NCI-H69 (cell line): Measurements from ENCODE around the gene FUNDC1.
A peak's percentile ranks its signal among the peaks of the same experiment; 100 is the strongest.
"Not testable (repeated sequence)": the region's sequence is repeated elsewhere in the genome, so short reads cannot be mapped to it uniquely, and the experiment has no call there.

Source experiments
- DNase-seq: peaks from one replicate; lab custom pipeline; 2025; lab: John Stamatoyannopoulos, UW

Gene FUNDC1

DNA sequence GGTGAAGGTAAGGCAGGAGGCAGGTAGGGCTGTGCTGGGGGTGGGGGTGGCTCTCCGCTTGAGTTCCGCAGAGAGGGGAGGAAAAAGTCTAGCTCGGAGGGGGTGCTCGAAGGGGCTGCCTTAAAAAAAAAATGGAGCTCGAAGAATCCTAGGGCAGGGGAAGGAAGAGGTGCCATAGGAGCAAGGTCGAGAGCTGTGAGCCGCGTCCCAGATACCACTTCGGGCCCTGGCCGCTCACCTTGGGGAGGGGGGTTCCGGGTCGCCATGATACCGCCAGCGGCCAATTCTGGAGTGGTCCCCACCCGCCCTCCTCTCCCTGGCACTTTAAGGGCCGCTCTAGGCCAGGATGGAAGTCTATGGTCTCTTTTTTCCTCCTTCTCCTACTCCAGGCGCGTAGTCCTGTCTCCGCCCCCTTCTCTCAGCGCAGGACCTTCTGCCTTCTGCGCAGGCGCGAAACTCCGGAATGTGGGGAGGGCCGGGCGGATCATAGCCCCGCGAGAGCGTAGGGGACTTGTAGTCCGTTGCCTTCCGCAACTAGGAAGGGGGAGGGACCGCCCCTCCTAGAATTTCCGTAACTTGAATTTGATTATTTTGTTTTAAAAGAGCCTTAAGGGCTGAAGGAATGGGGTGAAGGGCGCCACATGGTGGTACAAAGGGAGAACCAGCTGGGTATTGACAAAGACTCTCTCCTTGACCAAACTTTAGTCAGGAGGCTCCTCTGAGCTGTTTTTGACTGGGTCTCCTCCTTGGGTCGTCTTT, at the start of gene FUNDC1:
TSS of gene FUNDC1 (minus strand) at position 293 of the 759 bp plus-strand sequence. CDS start at position 266, 27 bp downstream.
- peak; percentile 96 for DNase-seq

DNA sequence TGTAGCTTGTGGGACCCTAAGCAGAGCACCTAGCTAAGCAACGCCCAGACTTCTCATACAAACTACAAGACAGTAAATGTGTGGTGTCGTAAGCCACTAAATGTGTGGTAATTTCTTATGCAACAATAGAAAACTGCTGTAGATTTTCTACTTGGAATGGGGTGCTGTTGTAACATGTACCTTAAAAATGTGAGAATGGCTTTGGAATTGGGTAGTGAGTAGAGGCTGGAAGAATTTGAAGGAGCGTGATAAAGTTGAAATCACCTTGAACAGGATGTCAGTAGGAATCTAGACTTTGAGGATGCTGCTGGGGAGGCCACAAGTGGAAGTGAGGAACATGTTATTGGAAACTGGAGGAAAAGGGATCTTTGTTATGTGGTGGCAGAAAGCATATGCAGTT, 43.2 kb upstream of the FUNDC1 start:
- DNase-seq = no peak

DNA sequence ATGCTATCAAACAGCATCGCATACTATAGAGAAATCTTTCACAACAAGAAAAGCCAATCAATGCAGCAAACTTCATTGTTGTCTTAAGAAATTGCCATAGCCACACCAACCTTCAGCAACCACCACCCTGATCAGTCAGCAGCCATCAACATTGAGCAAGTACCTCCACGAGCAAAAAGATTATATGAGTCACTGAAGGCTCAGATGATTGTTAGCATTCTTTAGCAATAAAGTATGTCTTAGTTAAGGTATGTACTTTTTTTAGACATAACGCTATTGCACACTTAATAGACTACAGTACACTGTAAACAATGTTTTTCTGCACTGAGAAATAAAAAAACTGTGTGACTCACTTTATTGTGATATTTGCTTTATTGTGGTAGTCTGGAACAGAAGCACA, 37.8 kb upstream of the FUNDC1 start:
- no peak for DNase-seq

GRCh38 chrX:44572340-44572938, 29.8 kb upstream of the FUNDC1 start:
- no peak for DNase-seq

DNA sequence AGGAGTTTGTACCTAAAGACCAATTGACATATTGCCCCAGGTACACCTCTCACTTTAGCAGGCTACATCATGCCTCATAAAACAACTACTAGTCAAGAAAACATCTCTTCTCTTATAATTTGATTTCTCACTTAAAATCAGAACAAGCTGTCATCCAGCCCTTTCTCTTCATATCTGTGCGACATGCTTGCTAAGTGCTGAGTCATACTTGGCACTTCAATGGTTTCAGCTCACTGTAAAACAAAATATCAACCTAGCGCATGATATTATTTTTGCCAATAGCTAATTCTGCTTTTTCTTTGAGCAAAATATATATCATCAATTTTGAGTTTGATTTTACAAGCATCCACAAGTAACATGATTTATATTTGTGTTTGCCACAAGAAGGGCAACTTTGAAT, 27.9 kb upstream of the FUNDC1 start:
- peak; percentile 2 for DNase-seq

DNA sequence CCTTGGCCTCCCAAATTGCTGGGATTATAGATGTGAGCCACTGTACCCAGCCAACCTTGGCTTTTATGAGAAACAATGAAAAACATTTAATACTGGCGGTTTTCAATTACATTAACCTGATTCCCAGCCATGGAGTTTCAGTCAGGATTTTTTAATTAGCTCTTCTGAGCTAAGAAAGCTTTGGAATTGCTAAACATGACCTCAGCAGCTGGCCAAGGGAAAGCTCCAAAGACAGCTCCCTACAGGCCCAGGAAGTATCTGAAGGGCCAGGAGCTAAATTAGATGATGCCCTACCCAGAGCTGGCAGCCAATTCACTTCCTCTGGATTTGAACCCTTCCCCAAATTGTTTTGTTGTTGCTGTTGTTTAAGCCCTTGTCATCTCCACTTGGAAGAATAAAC, 26.5 kb upstream of the FUNDC1 start:
- DNase-seq = no peak

DNA sequence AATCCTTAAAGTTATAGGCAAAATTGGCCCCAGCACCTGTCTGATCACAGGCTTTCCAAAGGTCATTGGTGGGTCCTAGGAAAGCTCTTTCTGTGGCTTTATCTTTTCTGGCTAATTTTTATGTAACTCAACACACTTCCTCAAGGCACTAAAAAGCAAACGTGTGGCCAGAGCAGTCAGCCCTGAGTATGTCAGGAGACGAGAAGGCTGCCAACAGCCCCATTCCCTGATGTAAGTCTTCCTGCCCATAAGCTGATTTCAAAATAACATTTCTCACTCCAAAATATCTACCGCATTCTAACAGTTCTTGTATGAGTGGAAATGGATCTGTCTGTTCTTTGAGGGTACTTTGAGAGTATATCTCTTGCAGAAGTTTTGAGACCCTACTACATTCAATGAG, 25.5 kb upstream of the FUNDC1 start:
- DNase-seq = no peak

GRCh38 chrX:44561896-44562295, 19.2 kb upstream of the FUNDC1 start:
- not testable (repeated sequence) for DNase-seq

GRCh38 chrX:44550563-44550962, 7.9 kb upstream of the FUNDC1 start:
- DNase-seq = no peak

- DNase-seq = not testable (repeated sequence)
Measured at GRCh38 chrX:44545454-44545853, 2.8 kb upstream of the FUNDC1 start.

- DNase-seq = no peak
Measured at GRCh38 chrX:44544036-44544435, 1.4 kb upstream of the FUNDC1 start.

- no peak for DNase-seq
Measured at GRCh38 chrX:44536198-44536597, 6.5 kb downstream of the FUNDC1 start.

- peak; percentile 39 for DNase-seq
Measured at GRCh38 chrX:44529310-44529709, 13.3 kb downstream of the FUNDC1 start.

DNA sequence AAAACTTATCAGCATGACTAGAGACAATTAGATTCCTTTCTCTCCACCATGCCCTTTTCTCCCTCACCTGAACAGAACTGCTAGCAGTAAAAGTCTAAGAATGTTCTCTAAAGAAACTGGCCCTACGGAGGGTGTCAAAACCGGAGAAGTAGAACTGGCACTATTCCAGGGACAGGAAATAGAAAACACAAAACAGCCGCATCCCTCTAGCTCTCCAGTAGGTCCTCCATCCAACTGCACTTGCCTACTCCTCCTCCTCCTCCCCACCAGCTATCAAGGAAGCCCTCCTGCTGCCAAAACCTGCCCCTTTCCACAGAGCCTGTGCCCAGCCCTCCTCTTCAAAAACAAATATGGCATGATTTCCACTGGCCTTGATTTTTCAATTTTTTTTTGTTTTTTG, 28.4 kb downstream of the FUNDC1 start:
- peak; percentile 18 for DNase-seq

- no peak for DNase-seq
Measured at GRCh38 chrX:44507292-44507691, 35.4 kb downstream of the FUNDC1 start.

DNA sequence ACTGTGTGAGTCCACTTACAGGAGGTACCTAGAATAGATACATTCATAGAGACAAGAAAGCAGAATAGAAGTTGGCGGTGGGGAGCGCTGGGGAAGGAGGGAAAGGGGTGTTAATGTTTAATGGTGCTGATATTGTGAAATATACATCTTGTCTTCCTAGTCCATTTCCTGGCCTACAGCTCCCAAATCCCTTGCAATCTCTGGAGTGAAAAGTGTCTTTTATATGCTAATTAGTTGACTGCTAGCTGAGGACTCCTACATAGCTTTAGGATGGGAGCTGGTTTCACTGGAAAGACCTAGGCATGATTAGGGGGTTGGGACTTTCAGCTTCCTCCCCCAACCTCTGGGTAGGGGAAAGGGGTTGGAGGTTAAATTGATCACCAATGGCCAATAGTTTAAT, 36.0 kb downstream of the FUNDC1 start:
- DNase-seq = no peak

DNA sequence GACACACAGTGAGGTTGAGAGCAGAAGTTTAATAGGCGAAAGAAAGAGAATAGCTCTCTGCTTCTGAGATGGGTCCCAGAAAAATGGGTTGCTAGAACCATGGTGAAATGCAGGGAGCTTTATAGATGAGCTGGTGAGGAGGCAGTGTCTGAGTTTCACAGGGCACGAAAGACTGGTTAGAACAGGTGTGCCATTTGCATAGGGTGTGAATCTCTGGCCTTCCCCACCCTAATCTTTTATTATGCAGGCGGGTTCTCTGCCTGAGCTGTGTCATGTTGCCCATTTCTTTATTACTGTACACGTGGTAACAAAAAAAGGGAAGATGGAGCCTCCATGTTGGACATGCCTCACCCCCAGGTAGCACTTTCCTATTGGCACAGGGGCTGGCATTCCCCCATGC, 39.1 kb downstream of the FUNDC1 start:
- DNase-seq = peak; percentile 1

DNA sequence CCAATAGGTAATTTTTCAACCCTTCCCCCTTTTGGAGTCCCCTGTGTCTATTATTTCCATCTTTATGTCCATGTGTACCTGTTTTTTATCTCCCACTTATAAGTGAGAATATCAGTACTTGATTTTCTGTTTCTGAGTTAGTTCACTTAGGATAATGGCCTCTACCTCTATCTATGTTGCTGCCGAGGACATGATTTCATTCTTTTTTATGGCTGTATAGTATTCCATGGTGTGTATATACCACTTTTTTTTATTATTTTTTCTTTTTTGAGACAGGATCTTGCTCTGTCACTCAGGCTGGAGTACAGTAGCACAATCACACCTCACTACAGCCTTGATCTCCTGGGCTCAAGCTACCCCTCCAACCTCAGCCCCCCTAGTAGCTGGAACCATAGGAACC, 47.6 kb downstream of the FUNDC1 start:
- DNase-seq = no peak

DNA sequence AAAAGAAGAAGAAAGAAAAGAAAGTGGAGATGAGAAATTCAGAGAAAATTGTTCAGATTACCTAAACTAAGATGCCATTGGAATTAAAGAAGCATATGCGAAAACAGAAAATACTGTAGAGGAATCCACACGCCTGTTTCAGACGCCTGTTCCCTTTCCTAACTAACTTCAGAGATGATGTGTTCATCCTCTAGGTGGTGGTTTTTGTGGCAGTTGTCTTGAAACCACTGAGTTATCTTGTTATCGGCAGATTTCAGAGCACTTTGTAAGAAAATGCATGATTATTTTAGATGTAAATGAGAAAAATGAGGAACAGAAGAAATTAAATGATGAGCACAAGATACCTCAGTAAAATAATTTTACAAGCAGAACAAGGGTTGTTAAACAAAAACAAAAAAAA, 48.3 kb downstream of the FUNDC1 start:
- DNase-seq = no peak

- DNase-seq = peak; percentile 9
Measured at GRCh38 chrX:44489515-44489914, 53.1 kb downstream of the FUNDC1 start.

DNA sequence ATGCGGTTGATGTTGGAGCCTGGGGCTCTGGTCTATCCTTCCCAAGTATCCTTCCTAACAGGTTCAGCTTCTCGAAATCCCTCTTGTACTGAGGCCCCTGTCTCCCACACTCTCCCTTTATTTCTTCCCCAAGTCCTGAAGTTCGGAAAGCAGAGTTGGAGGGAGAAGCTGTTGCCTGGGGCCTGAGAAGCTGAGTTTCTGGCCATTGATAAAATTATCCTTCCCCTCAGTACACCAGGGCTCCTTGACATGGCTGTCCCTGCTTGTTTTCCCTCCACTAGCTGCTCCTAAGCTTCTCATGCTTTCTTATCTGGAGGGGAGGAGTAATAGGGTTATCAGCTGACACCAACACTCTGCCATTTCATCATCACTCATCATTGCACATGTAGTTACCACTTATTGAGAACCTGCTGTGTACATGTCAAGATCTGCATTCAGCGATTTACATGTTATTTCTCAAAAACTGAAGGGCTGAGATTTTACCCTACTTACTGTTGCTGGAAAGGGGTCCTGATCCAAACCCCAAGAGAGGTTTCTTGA, 58.0 kb downstream of the FUNDC1 start:
- DNase-seq = no peak

- DNase-seq = no peak
Measured at GRCh38 chrX:44483965-44484606, 58.6 kb downstream of the FUNDC1 start.

GRCh38 chrX:44482575-44482974, 60.1 kb downstream of the FUNDC1 start:
- DNase-seq = no peak
